ENCODE results near the gene SERP2.

Gene SERP2

GRCh38 chr13:44347301-44347700 lies 26.3 kb upstream of the SERP2 start:
- Histone ChIP-seq H3K4me1 (ENCODE audit: control extremely low read depth in 1 of 4, control insufficient read depth in 4 of 4, insufficient read depth in 4 of 4, low read length in 3 of 4) (peaks cover 4 to 16% (median 11%) of the 10 kb centered on the region in 4 experiments), H3K36me3 (ENCODE audit: control insufficient read depth in 4 of 4, insufficient read depth in 4 of 4, low read length in 3 of 4) (no peaks in the 10 kb centered on the region), H3K9me3 (ENCODE audit: control extremely low read depth in 1 of 5, control insufficient read depth in 4 of 5, insufficient read depth in 2 of 5, low read depth in 1 of 5, low read length in 4 of 5) (no peaks in the 10 kb centered on the region), H3K27ac (ENCODE audit: insufficient read depth in 1 of 2, low read depth in 1 of 2, low read length in 2 of 2, poor library complexity in 1 of 2, severe bottlenecking in 2 of 2) (no peak overlapping the region), H3K4me3 (ENCODE audit: control insufficient read depth in 1 of 7, extremely low read depth in 1 of 7, insufficient read depth in 4 of 7, low read depth in 2 of 7, low read length in 6 of 7) (no peak overlapping the region), H3K27me3 (replicated peaks in 2 of 5; ENCODE audit: control insufficient read depth in 4 of 5, insufficient read depth in 5 of 5, low read length in 4 of 5) (no peaks in the 10 kb centered on the region)
- 100% methylated on average over 2 of the region's 2 CpGs for WGBS (ENCODE audit: insufficient coverage)
- no peak for DNase-seq
- ChIA-PET POLR2A (no interaction called here), CTCF (no interaction called here)

DNA sequence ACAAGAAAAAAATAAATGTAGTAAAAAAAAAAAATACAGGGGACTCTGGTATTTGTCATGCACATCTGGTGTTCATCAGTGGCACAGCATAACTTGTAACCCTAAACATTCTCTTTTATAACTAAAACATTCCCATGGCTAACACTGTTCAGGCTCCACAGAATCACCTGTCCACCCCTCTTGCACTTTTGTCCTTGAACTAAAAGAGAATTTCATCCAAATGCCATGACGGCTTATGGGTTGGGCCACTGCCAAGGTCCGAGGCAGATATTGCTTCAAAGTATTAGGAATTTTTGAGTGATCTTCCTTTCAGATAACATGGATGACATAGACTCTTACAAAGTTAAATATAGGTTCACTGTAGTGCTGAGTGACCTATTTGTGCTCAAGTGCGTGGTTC lies 25.7 kb upstream of the SERP2 start:
- H3K36me3 ChIP-seq (ENCODE audit: control insufficient read depth in 4 of 4, insufficient read depth in 4 of 4, low read length in 3 of 4), result no peaks in the 10 kb centered on the region
- no peak for DNase-seq
- H3K27ac ChIP-seq (ENCODE audit: insufficient read depth in 1 of 2, low read depth in 1 of 2, low read length in 2 of 2, poor library complexity in 1 of 2, severe bottlenecking in 2 of 2), result no peak overlapping the region
- WGBS (ENCODE audit: insufficient coverage), result no CpG with 5 or more reads among the region's 3 CpGs
- H3K27me3 ChIP-seq (replicated peaks in 2 of 5; ENCODE audit: control insufficient read depth in 4 of 5, insufficient read depth in 5 of 5, low read length in 4 of 5), result no peaks in the 10 kb centered on the region
- CTCF ChIA-PET, result no interaction called here
- H3K4me3 ChIP-seq (ENCODE audit: control insufficient read depth in 1 of 7, extremely low read depth in 1 of 7, insufficient read depth in 4 of 7, low read depth in 2 of 7, low read length in 6 of 7), result no peak overlapping the region
- POLR2A ChIA-PET, result no interaction called here
- H3K4me1 ChIP-seq (ENCODE audit: control extremely low read depth in 1 of 4, control insufficient read depth in 4 of 4, insufficient read depth in 4 of 4, low read length in 3 of 4), result peaks cover 7 to 22% (median 18%) of the 10 kb centered on the region in 4 experiments
- no peaks in the 10 kb centered on the region for H3K9me3 ChIP-seq (ENCODE audit: control extremely low read depth in 1 of 5, control insufficient read depth in 4 of 5, insufficient read depth in 2 of 5, low read depth in 1 of 5, low read length in 4 of 5)

DNA sequence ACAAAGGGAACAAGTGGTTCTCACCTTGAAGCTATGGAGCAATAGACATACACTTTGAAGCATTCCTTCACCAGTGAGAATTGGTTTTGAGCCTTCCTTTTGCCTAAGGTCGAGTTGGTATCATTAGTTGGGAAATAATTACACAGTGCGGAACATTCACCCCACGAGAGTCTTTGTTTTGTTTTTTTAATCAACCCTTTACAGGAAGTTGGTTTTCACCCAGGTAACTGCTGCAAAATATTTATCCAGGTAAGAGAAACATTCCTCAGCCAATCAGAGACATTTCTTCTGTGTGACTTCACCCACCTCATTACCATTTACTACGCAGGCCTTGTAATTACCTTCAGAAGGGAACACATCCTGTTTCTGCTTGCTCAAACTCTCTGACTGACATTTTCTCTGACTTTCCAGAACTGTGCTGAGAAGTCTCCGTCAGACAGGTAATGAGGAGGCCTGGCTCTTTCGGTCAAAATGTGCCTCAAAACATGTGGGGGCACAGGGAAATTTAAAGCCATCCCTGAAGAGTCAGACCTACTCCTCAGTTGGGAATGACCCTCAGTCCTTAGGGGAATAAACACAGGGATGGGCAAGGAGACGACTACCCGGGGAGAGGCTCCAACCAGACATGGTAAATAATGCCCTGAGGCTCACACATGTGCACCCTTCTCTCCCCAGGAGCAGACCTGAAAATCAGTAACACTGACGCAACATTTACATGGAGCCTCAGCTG lies 22.7 kb upstream of the SERP2 start:
- Histone ChIP-seq H3K4me3 (ENCODE audit: control insufficient read depth in 1 of 7, extremely low read depth in 1 of 7, insufficient read depth in 4 of 7, low read depth in 2 of 7, low read length in 6 of 7) (no peak overlapping the region), H3K27ac (ENCODE audit: insufficient read depth in 1 of 2, low read depth in 1 of 2, low read length in 2 of 2, poor library complexity in 1 of 2, severe bottlenecking in 2 of 2) (no peak overlapping the region), H3K36me3 (ENCODE audit: control insufficient read depth in 4 of 4, insufficient read depth in 4 of 4, low read length in 3 of 4) (no peaks in the 10 kb centered on the region), H3K27me3 (replicated peaks in 2 of 5; ENCODE audit: control insufficient read depth in 4 of 5, insufficient read depth in 5 of 5, low read length in 4 of 5) (no peaks in the 10 kb centered on the region), H3K9me3 (ENCODE audit: control extremely low read depth in 1 of 5, control insufficient read depth in 4 of 5, insufficient read depth in 2 of 5, low read depth in 1 of 5, low read length in 4 of 5) (no peaks in the 10 kb centered on the region), H3K4me1 (ENCODE audit: control extremely low read depth in 1 of 4, control insufficient read depth in 4 of 4, insufficient read depth in 4 of 4, low read length in 3 of 4) (peaks cover 7 to 25% (median 21%) of the 10 kb centered on the region in 4 experiments)
- no peak for DNase-seq
- ChIA-PET POLR2A (no interaction called here), CTCF (interaction anchor here (1.0 to 1.5 kb wide), 3 partner anchors 12 to 174 kb away, joined by 3 to 6 read pairs (median 4); no protein-coding TSS in a partner anchor)
- WGBS (ENCODE audit: insufficient coverage), result 83% methylated on average over 6 of the region's 9 CpGs

DNA sequence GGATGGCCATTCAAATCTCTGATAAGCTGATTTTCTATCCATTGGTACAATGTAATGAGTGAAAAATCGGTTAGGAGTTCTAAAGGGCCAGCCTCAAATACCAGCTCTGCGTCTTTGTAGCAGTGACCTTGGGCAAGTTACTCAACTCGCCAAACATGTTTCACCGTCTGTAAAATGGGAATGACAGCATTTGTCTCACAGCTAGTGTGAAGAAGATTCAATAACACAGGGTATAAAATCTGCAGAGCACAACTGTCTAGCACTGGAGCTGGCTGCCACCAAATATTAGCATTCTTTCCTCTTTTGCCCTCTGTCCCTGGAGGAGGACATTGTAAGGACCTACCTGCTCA lies 22.1 kb upstream of the SERP2 start:
- H3K4me3 ChIP-seq (ENCODE audit: control insufficient read depth in 1 of 7, extremely low read depth in 1 of 7, insufficient read depth in 4 of 7, low read depth in 2 of 7, low read length in 6 of 7), result no peak overlapping the region
- H3K27me3 ChIP-seq (replicated peaks in 2 of 5; ENCODE audit: control insufficient read depth in 4 of 5, insufficient read depth in 5 of 5, low read length in 4 of 5), result no peaks in the 10 kb centered on the region
- H3K27ac ChIP-seq (ENCODE audit: insufficient read depth in 1 of 2, low read depth in 1 of 2, low read length in 2 of 2, poor library complexity in 1 of 2, severe bottlenecking in 2 of 2), result no peak overlapping the region
- WGBS (ENCODE audit: insufficient coverage), result 98% methylated on average over 4 of the region's 4 CpGs
- H3K9me3 ChIP-seq (ENCODE audit: control extremely low read depth in 1 of 5, control insufficient read depth in 4 of 5, insufficient read depth in 2 of 5, low read depth in 1 of 5, low read length in 4 of 5), result no peaks in the 10 kb centered on the region
- peaks cover 7 to 25% (median 21%) of the 10 kb centered on the region in 4 experiments for H3K4me1 ChIP-seq (ENCODE audit: control extremely low read depth in 1 of 4, control insufficient read depth in 4 of 4, insufficient read depth in 4 of 4, low read length in 3 of 4)
- no peak for DNase-seq
- H3K36me3 ChIP-seq (ENCODE audit: control insufficient read depth in 4 of 4, insufficient read depth in 4 of 4, low read length in 3 of 4), result no peaks in the 10 kb centered on the region
- POLR2A ChIA-PET, result no interaction called here
- CTCF ChIA-PET, result interaction anchor here (1.0 to 1.5 kb wide), 4 partner anchors 13 to 174 kb away, joined by 3 to 6 read pairs (median 4); no protein-coding TSS in a partner anchor

- no peak for DNase-seq
- Histone ChIP-seq H3K4me1 (ENCODE audit: control extremely low read depth in 1 of 4, control insufficient read depth in 4 of 4, insufficient read depth in 4 of 4, low read length in 3 of 4) (peaks cover 7 to 25% (median 21%) of the 10 kb centered on the region in 4 experiments), H3K36me3 (ENCODE audit: control insufficient read depth in 4 of 4, insufficient read depth in 4 of 4, low read length in 3 of 4) (no peaks in the 10 kb centered on the region), H3K9me3 (ENCODE audit: control extremely low read depth in 1 of 5, control insufficient read depth in 4 of 5, insufficient read depth in 2 of 5, low read depth in 1 of 5, low read length in 4 of 5) (no peaks in the 10 kb centered on the region), H3K27ac (ENCODE audit: insufficient read depth in 1 of 2, low read depth in 1 of 2, low read length in 2 of 2, poor library complexity in 1 of 2, severe bottlenecking in 2 of 2) (no peak overlapping the region), H3K4me3 (ENCODE audit: control insufficient read depth in 1 of 7, extremely low read depth in 1 of 7, insufficient read depth in 4 of 7, low read depth in 2 of 7, low read length in 6 of 7) (no peak overlapping the region), H3K27me3 (replicated peaks in 2 of 5; ENCODE audit: control insufficient read depth in 4 of 5, insufficient read depth in 5 of 5, low read length in 4 of 5) (no peaks in the 10 kb centered on the region)
- ChIA-PET CTCF (interaction anchor here (1.0 to 1.8 kb wide), 6 partner anchors 13 to 58 kb away, joined by 3 to 6 read pairs (median 4); no protein-coding TSS in a partner anchor), POLR2A (interaction anchor here (0.6 to 0.9 kb wide), 2 partner anchors 83 to 84 kb away, joined by 3 to 4 read pairs; no protein-coding TSS in a partner anchor)
- WGBS (ENCODE audit: insufficient coverage), result 92% methylated on average over 2 of the region's 3 CpGs
These were observed 21.4 kb upstream of the SERP2 start for GRCh38 chr13:44352202-44352601.

DNA sequence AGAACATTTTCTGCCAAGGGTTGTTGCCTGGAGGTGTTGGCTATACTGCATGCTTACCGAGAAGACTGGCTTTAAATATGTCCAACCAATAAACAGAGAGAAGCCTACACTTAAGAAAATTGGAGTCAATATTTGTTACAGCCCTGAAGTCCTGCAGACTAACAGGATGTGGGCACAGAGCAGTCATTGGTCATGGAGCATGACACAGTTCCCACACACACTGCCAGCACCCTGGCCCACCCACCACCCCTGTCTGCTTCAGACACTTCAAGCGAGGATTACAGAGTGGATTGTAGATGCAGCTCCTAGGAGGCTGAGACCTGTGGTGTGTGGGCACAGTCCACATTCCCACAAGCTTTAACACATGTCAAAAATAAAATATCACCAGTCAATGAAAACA lies 21.0 kb upstream of the SERP2 start:
- Histone ChIP-seq H3K4me3 (ENCODE audit: control insufficient read depth in 1 of 7, extremely low read depth in 1 of 7, insufficient read depth in 4 of 7, low read depth in 2 of 7, low read length in 6 of 7) (no peak overlapping the region), H3K9me3 (ENCODE audit: control extremely low read depth in 1 of 5, control insufficient read depth in 4 of 5, insufficient read depth in 2 of 5, low read depth in 1 of 5, low read length in 4 of 5) (no peaks in the 10 kb centered on the region), H3K4me1 (ENCODE audit: control extremely low read depth in 1 of 4, control insufficient read depth in 4 of 4, insufficient read depth in 4 of 4, low read length in 3 of 4) (peaks cover 7 to 25% (median 21%) of the 10 kb centered on the region in 4 experiments), H3K36me3 (ENCODE audit: control insufficient read depth in 4 of 4, insufficient read depth in 4 of 4, low read length in 3 of 4) (no peaks in the 10 kb centered on the region), H3K27me3 (replicated peaks in 2 of 5; ENCODE audit: control insufficient read depth in 4 of 5, insufficient read depth in 5 of 5, low read length in 4 of 5) (no peaks in the 10 kb centered on the region), H3K27ac (ENCODE audit: insufficient read depth in 1 of 2, low read depth in 1 of 2, low read length in 2 of 2, poor library complexity in 1 of 2, severe bottlenecking in 2 of 2) (no peak overlapping the region)
- CTCF ChIA-PET, result interaction anchor here (0.8 to 1.8 kb wide), 5 partner anchors 15 to 58 kb away, joined by 3 to 6 read pairs (median 4); no protein-coding TSS in a partner anchor
- WGBS (ENCODE audit: insufficient coverage), result 63% methylated on average over 1 of the region's 2 CpGs
- peak in 2 of 3 donors; percentile 46 to 69 for DNase-seq
- POLR2A ChIA-PET, result interaction anchor here (0.6 to 0.9 kb wide), 2 partner anchors 83 kb away, joined by 3 to 4 read pairs; no protein-coding TSS in a partner anchor

DNA sequence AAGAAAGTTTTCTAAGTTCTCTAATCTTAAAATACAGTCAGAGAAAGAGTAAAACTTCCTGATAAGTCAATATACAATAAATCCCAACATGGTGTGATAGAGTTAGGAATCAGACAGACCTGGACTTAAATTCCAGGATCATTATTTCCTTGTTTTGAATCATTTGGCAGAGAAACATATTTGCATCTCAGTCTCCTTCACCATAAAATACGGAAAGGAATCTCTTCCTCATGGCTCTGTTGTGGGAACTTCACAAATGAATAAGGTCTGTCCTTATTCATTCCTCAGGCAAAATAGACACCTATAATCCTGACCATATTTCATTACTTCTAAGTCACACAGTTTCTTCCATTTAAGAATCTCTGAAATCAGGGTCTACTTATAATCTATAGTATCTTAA lies 19.3 kb upstream of the SERP2 start:
- H3K4me1 ChIP-seq (ENCODE audit: control extremely low read depth in 1 of 4, control insufficient read depth in 4 of 4, insufficient read depth in 4 of 4, low read length in 3 of 4), result peaks cover 9 to 28% (median 23%) of the 10 kb centered on the region in 4 experiments
- H3K27me3 ChIP-seq (replicated peaks in 2 of 5; ENCODE audit: control insufficient read depth in 4 of 5, insufficient read depth in 5 of 5, low read length in 4 of 5), result no peaks in the 10 kb centered on the region
- ChIA-PET POLR2A (no interaction called here), CTCF (interaction anchor here (1.0 to 1.3 kb wide), 2 partner anchors 9 to 19 kb away, joined by 3 read pairs; no protein-coding TSS in a partner anchor)
- no peaks in the 10 kb centered on the region for H3K9me3 ChIP-seq (ENCODE audit: control extremely low read depth in 1 of 5, control insufficient read depth in 4 of 5, insufficient read depth in 2 of 5, low read depth in 1 of 5, low read length in 4 of 5)
- 100% methylated on average over 1 of the region's 1 CpG for WGBS (ENCODE audit: insufficient coverage)
- DNase-seq, result no peak
- H3K4me3 ChIP-seq (ENCODE audit: control insufficient read depth in 1 of 7, extremely low read depth in 1 of 7, insufficient read depth in 4 of 7, low read depth in 2 of 7, low read length in 6 of 7), result no peak overlapping the region
- no peak overlapping the region for H3K27ac ChIP-seq (ENCODE audit: insufficient read depth in 1 of 2, low read depth in 1 of 2, low read length in 2 of 2, poor library complexity in 1 of 2, severe bottlenecking in 2 of 2)
- H3K36me3 ChIP-seq (ENCODE audit: control insufficient read depth in 4 of 4, insufficient read depth in 4 of 4, low read length in 3 of 4), result no peaks in the 10 kb centered on the region

All from common myeloid progenitor, CD34-positive (primary cell).